ENCODE measurements around the gene ZNF350.
"Not testable (repeated sequence)": the region's sequence is repeated elsewhere in the genome, so short reads cannot be mapped to it uniquely, and the experiment has no call there.

The ZNF350 gene

DNA sequence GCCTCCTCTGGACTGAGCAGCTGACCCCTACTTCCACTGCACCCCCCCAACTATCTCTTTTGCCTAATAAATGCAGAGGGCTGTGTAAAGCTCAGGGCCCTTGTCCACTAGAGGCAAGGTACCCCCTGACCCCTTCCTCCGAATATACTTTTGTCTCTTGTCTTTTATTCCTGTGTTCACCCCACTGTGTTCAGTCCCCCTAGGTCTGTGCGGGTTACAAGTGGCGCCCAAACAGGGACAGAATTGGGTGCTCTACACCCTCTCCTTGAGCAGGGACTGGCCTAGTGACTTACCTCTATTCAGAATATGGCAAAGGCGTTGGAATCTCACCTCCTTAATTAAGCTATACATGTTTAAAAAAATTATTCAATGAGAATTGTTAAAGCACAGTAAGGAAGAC, 15.0 kb downstream of the ZNF350 start:
- Histone ChIP-seq H3K27ac (ENCODE audit: low read depth, low read length) (no peak overlapping the region), H3K36me3 (ENCODE audit: control insufficient read depth, insufficient read depth, low read length) (peaks cover 64% of the 10 kb centered on the region), H3K9me3 (ENCODE audit: control insufficient read depth, insufficient read depth, low read length) (peaks cover 85% of the 10 kb centered on the region)

DNA sequence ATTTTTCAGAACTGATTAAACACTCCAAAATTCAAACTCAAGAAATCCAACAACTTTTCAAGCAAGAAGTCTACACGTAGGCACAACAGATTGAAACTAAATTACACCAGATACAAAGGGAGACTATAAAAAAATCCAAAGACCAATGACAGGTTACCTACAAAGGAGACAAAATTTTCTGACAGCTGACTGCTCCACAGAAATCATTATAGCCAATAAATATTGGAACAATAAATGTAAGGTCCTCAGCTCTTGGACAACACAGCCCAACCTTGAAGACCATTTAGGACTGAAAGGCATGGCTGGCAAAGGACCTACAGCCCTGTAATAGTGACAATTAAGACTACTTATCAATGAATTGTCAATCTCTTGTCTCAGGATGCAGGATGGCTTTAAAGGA, 15.9 kb downstream of the ZNF350 start:
- H3K36me3 ChIP-seq (ENCODE audit: control insufficient read depth, insufficient read depth, low read length) = peaks cover 73% of the 10 kb centered on the region
- H3K4me3 ChIP-seq (ENCODE audit: low read depth, low read length) = peak overlapping the region; percentile 7; the same call in 1 of the 2 replicates
- H3K9me3 ChIP-seq (ENCODE audit: control insufficient read depth, insufficient read depth, low read length) = peaks cover 91% of the 10 kb centered on the region

More for the DNA sequence above, 15.0 kb downstream of the ZNF350 start:
- Histone ChIP-seq H3K27me3 (ENCODE audit: control insufficient read depth, insufficient read depth, low read length) (no peaks in the 10 kb centered on the region), H3K4me3 (ENCODE audit: low read depth, low read length) (no peak overlapping the region), H3K4me1 (ENCODE audit: control insufficient read depth, insufficient read depth, low read length) (no peaks in the 10 kb centered on the region), H3K9ac (ENCODE audit: low read depth, low read length) (no peak overlapping the region)

DNA sequence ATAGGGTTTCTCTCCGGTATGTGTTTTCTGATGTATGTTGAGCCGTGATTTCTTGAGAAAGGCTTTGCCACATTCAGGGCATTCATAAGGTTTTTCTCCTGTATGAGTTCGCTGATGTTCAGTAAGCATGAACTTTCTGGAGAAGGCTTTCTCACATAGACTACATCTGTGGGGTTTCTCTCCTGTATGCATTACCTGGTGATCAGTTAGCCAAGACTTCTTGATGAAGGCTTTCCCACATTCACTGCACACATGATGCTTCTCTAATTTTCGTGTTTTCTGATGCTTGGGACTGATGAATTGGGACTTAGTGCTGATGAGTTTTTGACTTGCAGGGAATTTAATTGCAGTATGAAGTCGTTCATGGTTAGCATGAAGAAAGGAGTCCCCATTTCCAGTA, 21.1 kb downstream of the ZNF350 start:
- Histone ChIP-seq H3K27me3 (ENCODE audit: control insufficient read depth, insufficient read depth, low read length) (no peaks in the 10 kb centered on the region), H3K36me3 (ENCODE audit: control insufficient read depth, insufficient read depth, low read length) (peaks cover 55% of the 10 kb centered on the region), H3K4me3 (ENCODE audit: low read depth, low read length) (no peak overlapping the region), H3K9me3 (ENCODE audit: control insufficient read depth, insufficient read depth, low read length) (peaks cover 66% of the 10 kb centered on the region), H3K9ac (ENCODE audit: low read depth, low read length) (no peak overlapping the region), H3K4me1 (ENCODE audit: control insufficient read depth, insufficient read depth, low read length) (no peaks in the 10 kb centered on the region), H3K27ac (ENCODE audit: low read depth, low read length) (no peak overlapping the region)

More for the DNA sequence above, 15.9 kb downstream of the ZNF350 start:
- Histone ChIP-seq H3K27ac (ENCODE audit: low read depth, low read length) (no peak overlapping the region), H3K27me3 (ENCODE audit: control insufficient read depth, insufficient read depth, low read length) (no peaks in the 10 kb centered on the region), H3K4me1 (ENCODE audit: control insufficient read depth, insufficient read depth, low read length) (no peaks in the 10 kb centered on the region), H3K9ac (ENCODE audit: low read depth, low read length) (no peak overlapping the region)

DNA sequence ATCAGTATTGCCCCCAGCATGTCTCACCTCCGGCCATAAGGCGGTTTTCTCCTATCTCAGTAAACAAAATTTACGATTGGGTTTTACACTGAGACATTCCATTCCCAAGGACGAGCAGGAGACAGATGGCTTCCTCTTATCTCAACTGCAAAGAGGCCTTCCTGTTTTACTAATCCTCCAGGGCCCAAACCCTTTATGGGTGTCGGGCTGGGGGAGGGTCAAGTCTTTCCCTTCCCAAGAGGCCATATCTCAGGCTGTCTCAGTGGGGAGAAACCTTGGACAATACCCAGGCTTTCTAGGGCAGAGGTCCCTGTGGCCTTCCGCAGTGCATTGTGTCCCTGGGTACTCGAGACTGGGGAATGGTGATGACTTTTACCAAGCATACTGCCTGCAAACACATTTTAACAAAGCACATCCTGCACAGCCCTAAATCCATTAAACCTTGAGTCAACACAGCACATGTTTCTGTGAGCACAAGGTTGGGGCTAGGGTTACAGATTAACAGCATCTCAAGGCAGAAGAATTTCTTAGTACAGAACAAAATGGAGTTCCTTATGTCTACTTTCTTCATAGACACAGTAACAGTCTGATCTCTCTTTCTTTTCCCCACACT, 25.9 kb downstream of the ZNF350 start:
- not testable (repeated sequence) for H3K27me3 ChIP-seq (ENCODE audit: control insufficient read depth, insufficient read depth, low read length); H3K9ac ChIP-seq (ENCODE audit: low read depth, low read length); H3K4me1 ChIP-seq (ENCODE audit: control insufficient read depth, insufficient read depth, low read length); H3K4me3 ChIP-seq (ENCODE audit: low read depth, low read length)
- peaks cover 29% of the 10 kb centered on the region for H3K9me3 ChIP-seq (ENCODE audit: control insufficient read depth, insufficient read depth, low read length)
- H3K36me3 ChIP-seq (ENCODE audit: control insufficient read depth, insufficient read depth, low read length) = peaks cover 21% of the 10 kb centered on the region
- peak overlapping the region; percentile 25 for H3K27ac ChIP-seq (ENCODE audit: low read depth, low read length)

DNA sequence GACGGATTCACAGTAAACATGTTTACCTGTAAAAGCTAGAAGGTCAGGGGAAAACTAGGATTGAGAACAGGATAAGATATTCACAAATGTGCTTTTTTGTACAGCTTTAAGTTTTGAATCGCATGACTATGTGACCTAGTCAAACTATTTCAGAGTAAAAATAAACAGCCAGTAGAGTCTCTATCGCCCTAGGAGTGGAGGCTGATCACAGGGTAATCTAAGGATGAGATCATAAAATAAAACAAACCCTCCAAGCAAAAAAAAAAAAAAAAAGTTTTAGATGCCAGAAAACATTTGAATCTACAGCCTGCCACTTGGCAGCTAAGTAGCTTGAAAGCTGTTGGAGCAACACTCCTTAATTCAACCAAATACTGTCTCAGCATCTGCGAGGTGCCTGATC, 26.8 kb downstream of the ZNF350 start:
- Histone ChIP-seq H3K4me1 (ENCODE audit: control insufficient read depth, insufficient read depth, low read length) (no peaks in the 10 kb centered on the region), H3K4me3 (ENCODE audit: low read depth, low read length) (no peak overlapping the region), H3K27ac (ENCODE audit: low read depth, low read length) (peak overlapping the region; percentile 42), H3K27me3 (ENCODE audit: control insufficient read depth, insufficient read depth, low read length) (no peaks in the 10 kb centered on the region), H3K9ac (ENCODE audit: low read depth, low read length) (no peak overlapping the region), H3K9me3 (ENCODE audit: control insufficient read depth, insufficient read depth, low read length) (peaks cover 27% of the 10 kb centered on the region), H3K36me3 (ENCODE audit: control insufficient read depth, insufficient read depth, low read length) (peaks cover 11% of the 10 kb centered on the region)

DNA sequence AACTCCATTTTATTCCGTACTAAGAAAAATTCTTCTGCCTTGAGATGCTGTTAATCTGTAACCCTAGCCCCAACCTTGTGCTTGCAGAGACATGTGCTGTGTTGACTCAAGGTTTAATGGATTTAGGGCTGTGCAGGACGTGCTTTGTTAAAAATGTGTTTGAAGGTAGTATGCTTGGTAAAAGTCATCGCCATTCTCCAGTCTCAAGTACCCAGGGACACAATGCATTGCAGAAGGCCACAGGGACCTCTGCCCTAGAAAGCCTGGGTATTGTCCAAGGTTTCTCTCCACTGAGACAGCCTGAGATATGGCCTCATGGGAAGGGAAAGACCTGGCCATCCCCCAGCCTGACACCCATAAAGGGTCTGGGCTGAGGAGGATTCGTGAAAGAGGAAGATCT, 28.8 kb downstream of the ZNF350 start:
- H3K27ac ChIP-seq (ENCODE audit: low read depth, low read length); H3K4me3 ChIP-seq (ENCODE audit: low read depth, low read length); H3K4me1 ChIP-seq (ENCODE audit: control insufficient read depth, insufficient read depth, low read length); H3K9ac ChIP-seq (ENCODE audit: low read depth, low read length); H3K27me3 ChIP-seq (ENCODE audit: control insufficient read depth, insufficient read depth, low read length); H3K36me3 ChIP-seq (ENCODE audit: control insufficient read depth, insufficient read depth, low read length): not testable (repeated sequence)
- peaks cover 26% of the 10 kb centered on the region for H3K9me3 ChIP-seq (ENCODE audit: control insufficient read depth, insufficient read depth, low read length)

DNA sequence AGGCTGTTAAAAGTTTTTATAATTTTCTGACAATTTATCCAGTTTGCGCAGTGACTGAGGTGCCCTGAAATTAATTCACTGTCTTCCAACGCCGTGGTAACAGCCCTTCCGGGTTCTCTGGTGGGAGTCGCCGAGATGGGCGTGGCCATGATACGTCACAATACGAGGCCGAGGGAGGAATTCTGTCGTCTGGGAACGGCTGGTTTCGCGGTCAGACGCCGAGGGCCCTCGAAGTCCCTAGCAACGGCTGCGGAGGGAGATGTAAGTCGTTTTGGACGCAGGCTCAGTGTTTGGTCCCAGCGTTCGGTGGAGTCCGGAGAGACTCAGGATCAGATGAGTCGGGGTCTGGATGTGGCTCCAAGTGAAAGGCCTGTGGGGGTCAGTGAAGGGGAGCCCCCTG, 37.7 kb downstream of the ZNF350 start:
- peaks cover 87% of the 10 kb centered on the region for H3K9me3 ChIP-seq (ENCODE audit: control insufficient read depth, insufficient read depth, low read length)
- no peak overlapping the region for H3K9ac ChIP-seq (ENCODE audit: low read depth, low read length)
- H3K27ac ChIP-seq (ENCODE audit: low read depth, low read length) = no peak overlapping the region
- H3K4me1 ChIP-seq (ENCODE audit: control insufficient read depth, insufficient read depth, low read length) = no peaks in the 10 kb centered on the region
- H3K36me3 ChIP-seq (ENCODE audit: control insufficient read depth, insufficient read depth, low read length) = peaks cover 29% of the 10 kb centered on the region
- no peaks in the 10 kb centered on the region for H3K27me3 ChIP-seq (ENCODE audit: control insufficient read depth, insufficient read depth, low read length)
- no peak overlapping the region for H3K4me3 ChIP-seq (ENCODE audit: low read depth, low read length)

DNA sequence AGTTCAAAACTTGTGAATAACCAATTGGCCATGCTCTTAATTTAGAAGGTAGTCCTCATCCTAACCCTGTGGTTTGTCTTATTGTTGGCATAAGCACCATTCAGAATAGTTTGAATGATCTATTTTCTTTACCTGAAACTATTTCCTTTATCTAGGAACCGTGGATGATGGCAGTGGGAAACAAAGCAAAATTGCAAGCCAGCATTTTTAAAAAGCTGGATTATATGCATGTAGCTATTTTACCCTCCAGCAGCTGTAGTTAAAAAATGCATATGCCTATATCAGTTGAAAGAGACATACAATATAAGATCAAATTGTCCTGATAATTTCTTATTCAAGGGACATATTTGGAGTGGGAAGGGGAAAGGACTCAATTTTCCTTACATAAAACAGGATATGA, 40.0 kb downstream of the ZNF350 start:
- H3K27ac ChIP-seq (ENCODE audit: low read depth, low read length) = no peak overlapping the region
- H3K9ac ChIP-seq (ENCODE audit: low read depth, low read length) = no peak overlapping the region
- peaks cover 97% of the 10 kb centered on the region for H3K9me3 ChIP-seq (ENCODE audit: control insufficient read depth, insufficient read depth, low read length)
- no peaks in the 10 kb centered on the region for H3K27me3 ChIP-seq (ENCODE audit: control insufficient read depth, insufficient read depth, low read length)
- H3K36me3 ChIP-seq (ENCODE audit: control insufficient read depth, insufficient read depth, low read length) = peaks cover 52% of the 10 kb centered on the region
- H3K4me3 ChIP-seq (ENCODE audit: low read depth, low read length) = no peak overlapping the region
- no peaks in the 10 kb centered on the region for H3K4me1 ChIP-seq (ENCODE audit: control insufficient read depth, insufficient read depth, low read length)

DNA sequence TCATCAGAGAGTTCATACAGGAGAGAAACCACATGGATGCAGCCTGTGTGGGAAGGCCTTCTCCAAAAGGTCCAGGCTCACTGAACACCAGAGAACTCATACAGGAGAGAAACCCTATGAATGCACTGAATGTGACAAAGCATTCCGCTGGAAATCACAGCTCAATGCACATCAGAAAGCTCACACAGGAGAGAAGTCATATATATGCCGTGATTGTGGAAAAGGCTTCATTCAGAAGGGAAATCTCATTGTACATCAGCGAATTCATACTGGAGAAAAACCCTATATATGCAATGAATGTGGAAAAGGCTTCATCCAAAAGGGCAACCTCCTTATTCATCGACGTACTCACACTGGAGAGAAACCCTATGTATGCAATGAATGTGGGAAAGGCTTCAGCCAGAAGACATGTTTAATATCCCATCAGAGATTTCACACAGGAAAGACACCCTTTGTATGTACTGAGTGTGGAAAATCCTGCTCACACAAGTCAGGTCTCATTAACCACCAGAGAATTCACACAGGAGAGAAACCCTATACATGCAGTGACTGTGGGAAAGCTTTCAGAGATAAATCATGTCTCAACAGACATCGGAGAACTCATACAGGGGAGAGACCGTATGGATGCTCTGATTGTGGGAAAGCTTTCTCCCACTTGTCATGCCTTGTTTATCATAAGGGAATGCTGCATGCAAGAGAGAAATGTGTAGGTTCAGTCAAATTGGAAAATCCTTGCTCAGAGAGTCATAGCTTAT, 41.7 kb downstream of the ZNF350 start:
- peak overlapping the region; percentile 31; the same call in 1 of the 2 replicates for H3K4me3 ChIP-seq (ENCODE audit: low read depth, low read length)
- no peak overlapping the region for H3K9ac ChIP-seq (ENCODE audit: low read depth, low read length)
- no peak overlapping the region for H3K27ac ChIP-seq (ENCODE audit: low read depth, low read length)
- peaks cover 97% of the 10 kb centered on the region for H3K9me3 ChIP-seq (ENCODE audit: control insufficient read depth, insufficient read depth, low read length)
- H3K36me3 ChIP-seq (ENCODE audit: control insufficient read depth, insufficient read depth, low read length) = peaks cover 68% of the 10 kb centered on the region
- H3K4me1 ChIP-seq (ENCODE audit: control insufficient read depth, insufficient read depth, low read length) = no peaks in the 10 kb centered on the region
- H3K27me3 ChIP-seq (ENCODE audit: control insufficient read depth, insufficient read depth, low read length) = no peaks in the 10 kb centered on the region

DNA sequence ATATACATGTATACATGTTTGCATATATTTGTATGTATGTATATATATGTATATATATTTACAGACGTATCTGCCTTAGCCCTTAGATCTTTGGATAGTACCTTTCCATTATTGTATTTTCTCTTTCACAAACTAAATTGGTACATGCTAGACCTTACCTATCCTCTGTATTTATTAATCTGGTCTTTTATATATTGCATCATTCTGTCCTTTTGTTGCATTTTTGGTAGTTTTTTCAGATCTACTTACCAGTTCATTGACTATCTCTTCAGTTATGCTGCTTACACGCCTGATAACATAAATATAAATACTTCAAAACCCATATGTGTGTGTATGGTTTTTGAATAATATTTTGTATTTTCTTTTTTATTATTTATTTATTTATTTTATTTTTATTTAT, 47.7 kb downstream of the ZNF350 start:
- Histone ChIP-seq H3K27ac (ENCODE audit: low read depth, low read length) (no peak overlapping the region), H3K36me3 (ENCODE audit: control insufficient read depth, insufficient read depth, low read length) (peaks cover 98% of the 10 kb centered on the region), H3K9ac (ENCODE audit: low read depth, low read length) (no peak overlapping the region), H3K4me3 (ENCODE audit: low read depth, low read length) (no peak overlapping the region), H3K9me3 (ENCODE audit: control insufficient read depth, insufficient read depth, low read length) (peaks cover 60% of the 10 kb centered on the region), H3K4me1 (ENCODE audit: control insufficient read depth, insufficient read depth, low read length) (no peaks in the 10 kb centered on the region), H3K27me3 (ENCODE audit: control insufficient read depth, insufficient read depth, low read length) (no peaks in the 10 kb centered on the region)

DNA sequence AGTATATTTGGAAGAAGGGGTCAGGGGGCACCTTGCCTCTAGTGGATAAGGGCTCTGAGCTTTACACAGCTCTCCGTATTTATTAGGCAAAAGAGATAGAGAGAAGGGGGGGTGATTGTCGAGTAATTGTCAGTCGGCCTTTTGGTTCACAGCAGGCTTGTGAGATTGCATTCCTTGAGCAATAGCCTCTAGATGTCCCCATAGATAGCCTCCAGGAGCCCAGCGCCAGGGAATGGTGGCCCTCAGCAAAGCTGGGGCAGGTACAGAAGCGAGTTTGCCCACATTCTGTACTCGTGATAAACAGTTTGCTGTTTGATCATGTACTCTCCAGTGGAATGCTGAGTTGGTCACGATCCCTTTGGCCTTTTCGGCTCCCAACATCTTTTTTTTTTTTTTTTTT, 54.7 kb downstream of the ZNF350 start:
- Histone ChIP-seq H3K9ac (ENCODE audit: low read depth, low read length) (no peak overlapping the region), H3K4me1 (ENCODE audit: control insufficient read depth, insufficient read depth, low read length) (no peaks in the 10 kb centered on the region), H3K4me3 (ENCODE audit: low read depth, low read length) (no peak overlapping the region), H3K27ac (ENCODE audit: low read depth, low read length) (no peak overlapping the region), H3K36me3 (ENCODE audit: control insufficient read depth, insufficient read depth, low read length) (peaks cover 78% of the 10 kb centered on the region), H3K27me3 (ENCODE audit: control insufficient read depth, insufficient read depth, low read length) (no peaks in the 10 kb centered on the region), H3K9me3 (ENCODE audit: control insufficient read depth, insufficient read depth, low read length) (peaks cover 14% of the 10 kb centered on the region; the same call in 1 of the 2 replicates)

All from HUES48 (cell line).